ENCODE results near the gene KIAA0753.

DNA sequence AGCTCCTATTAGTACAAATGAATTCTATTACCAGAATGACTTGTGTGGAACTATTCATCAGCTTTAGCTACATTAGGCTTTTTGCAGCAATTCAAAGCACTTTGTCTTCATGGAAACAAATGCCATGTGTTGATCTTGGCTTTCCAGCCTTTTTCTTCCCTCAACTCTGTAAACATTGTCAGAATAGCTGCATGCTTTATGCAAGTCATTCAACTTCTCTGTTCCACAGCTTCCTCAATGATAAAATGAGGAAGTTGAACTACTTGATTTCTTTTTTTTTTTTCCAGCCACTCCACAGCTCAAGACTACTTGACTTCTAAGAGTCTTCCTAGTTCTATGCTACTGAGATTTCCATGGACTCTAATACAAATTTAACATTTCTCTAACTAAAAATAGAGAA lies 41.1 kb downstream of the KIAA0753 start:
- TF ChIP-seq, protein P1, sequence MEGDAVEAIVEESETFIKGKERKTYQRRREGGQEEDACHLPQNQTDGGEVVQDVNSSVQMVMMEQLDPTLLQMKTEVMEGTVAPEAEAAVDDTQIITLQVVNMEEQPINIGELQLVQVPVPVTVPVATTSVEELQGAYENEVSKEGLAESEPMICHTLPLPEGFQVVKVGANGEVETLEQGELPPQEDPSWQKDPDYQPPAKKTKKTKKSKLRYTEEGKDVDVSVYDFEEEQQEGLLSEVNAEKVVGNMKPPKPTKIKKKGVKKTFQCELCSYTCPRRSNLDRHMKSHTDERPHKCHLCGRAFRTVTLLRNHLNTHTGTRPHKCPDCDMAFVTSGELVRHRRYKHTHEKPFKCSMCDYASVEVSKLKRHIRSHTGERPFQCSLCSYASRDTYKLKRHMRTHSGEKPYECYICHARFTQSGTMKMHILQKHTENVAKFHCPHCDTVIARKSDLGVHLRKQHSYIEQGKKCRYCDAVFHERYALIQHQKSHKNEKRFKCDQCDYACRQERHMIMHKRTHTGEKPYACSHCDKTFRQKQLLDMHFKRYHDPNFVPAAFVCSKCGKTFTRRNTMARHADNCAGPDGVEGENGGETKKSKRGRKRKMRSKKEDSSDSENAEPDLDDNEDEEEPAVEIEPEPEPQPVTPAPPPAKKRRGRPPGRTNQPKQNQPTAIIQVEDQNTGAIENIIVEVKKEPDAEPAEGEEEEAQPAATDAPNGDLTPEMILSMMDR (conservative IDR thresholded peaks at IDR 0.05; ENCODE audit: low read depth, low read length): no peak
- TF ChIP-seq POLR2A (IDR thresholded peaks at IDR 0.05; ENCODE audit: low read depth, low read length): no peak
- TF ChIP-seq, protein P2, sequence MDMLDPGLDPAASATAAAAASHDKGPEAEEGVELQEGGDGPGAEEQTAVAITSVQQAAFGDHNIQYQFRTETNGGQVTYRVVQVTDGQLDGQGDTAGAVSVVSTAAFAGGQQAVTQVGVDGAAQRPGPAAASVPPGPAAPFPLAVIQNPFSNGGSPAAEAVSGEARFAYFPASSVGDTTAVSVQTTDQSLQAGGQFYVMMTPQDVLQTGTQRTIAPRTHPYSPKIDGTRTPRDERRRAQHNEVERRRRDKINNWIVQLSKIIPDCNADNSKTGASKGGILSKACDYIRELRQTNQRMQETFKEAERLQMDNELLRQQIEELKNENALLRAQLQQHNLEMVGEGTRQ (IDR thresholded peaks at IDR 0.05; ENCODE audit: low read depth, low read length): no peak
- no peak for TF ChIP-seq CEBPB (IDR thresholded peaks at IDR 0.05; ENCODE audit: low read depth, low read length)
- TF ChIP-seq SMC3 (IDR thresholded peaks at IDR 0.05; ENCODE audit: low read depth, low read length): no peak
- no peak for TF ChIP-seq FOS (IDR thresholded peaks at IDR 0.05; ENCODE audit: low read depth, low read length)
- TF ChIP-seq RAD21 (IDR thresholded peaks at IDR 0.05; ENCODE audit: low read length): no peak
- no peak for TF ChIP-seq MAZ (IDR thresholded peaks at IDR 0.05; ENCODE audit: borderline replicate concordance, low read depth, low read length)
- TF ChIP-seq RCOR1 (IDR thresholded peaks at IDR 0.05; ENCODE audit: insufficient replicate concordance, low read length): no peak
- no peak for TF ChIP-seq MAFK (IDR thresholded peaks at IDR 0.05; ENCODE audit: low read depth, low read length)
- TF ChIP-seq RFX5 (IDR thresholded peaks at IDR 0.05; ENCODE audit: low read depth, low read length): no peak
